Measurements from ENCODE around the gene SEZ6.

GRCh38 chr17:28996554-28997096 is 9.2 kb downstream of the SEZ6 start:
- TF ChIP-seq CTCF (conservative IDR thresholded peaks at IDR 0.05) = no peak
- no peak for TF ChIP-seq EZH2 (IDR thresholded peaks at IDR 0.05; ENCODE audit: low read depth)

Data from PC-9 (cell line).